ENCODE data around the gene TXNL4A. TPM values are rescaled to one million over a fixed set of nuclear protein-coding genes. Genes with fewer than 3 reads are reported as not detected.

Gene TXNL4A
- total and polyA plus RNA-seq, 4 donors, result 29.9 to 101 (median 85.2) TPM

GRCh38 chr18:79924814-79925731 lies 63.3 kb downstream of the TXNL4A start:
- H3K4me1 ChIP-seq (ENCODE audit: control insufficient read depth in 5 of 5, insufficient read depth in 5 of 5, low read length in 5 of 5), result peaks cover 0 to 10% (median 0%) of the 10 kb centered on the region in 5 donors
- no peaks in the 10 kb centered on the region for H3K27me3 ChIP-seq (ENCODE audit: control insufficient read depth in 3 of 3, insufficient read depth in 3 of 3, low read length in 2 of 3)
- H3K9me3 ChIP-seq (ENCODE audit: control insufficient read depth in 4 of 4, insufficient read depth in 3 of 4, low read length in 3 of 4), result peaks cover 3 to 8% (median 7%) of the 10 kb centered on the region in 4 donors
- H3K36me3 ChIP-seq (ENCODE audit: control insufficient read depth in 4 of 4, insufficient read depth in 4 of 4, low read length in 4 of 4), result peaks cover 0 to 28% (median 15%) of the 10 kb centered on the region in 4 donors
- no peak overlapping the region for H3K4me3 ChIP-seq
- TF ChIP-seq CTCF (IDR thresholded peaks at IDR 0.05; ENCODE audit: control extremely low read depth, extremely low read depth), result no peak
- 75 to 88% methylated on average over 25 of the region's 25 CpGs for WGBS, 2 donors
- DNase-seq (peak; percentile 12 to 22 (median 17)), ATAC-seq (ENCODE audit: insufficient read depth, low FRiP score) (no peak)
- no peak overlapping the region for H3K9ac ChIP-seq (ENCODE audit: insufficient read depth in 1 of 2, low read length in 2 of 2)
- H3K27ac ChIP-seq (ENCODE audit: low read depth in 1 of 2, low read length in 1 of 2), result no peak overlapping the region

GRCh38 chr18:79923896-79924585 lies 64.3 kb downstream of the TXNL4A start:
- TF ChIP-seq CTCF (IDR thresholded peaks at IDR 0.05; ENCODE audit: control extremely low read depth, extremely low read depth), result no peak
- Histone ChIP-seq H3K9ac (ENCODE audit: insufficient read depth in 1 of 2, low read length in 2 of 2) (no peak overlapping the region), H3K4me3 (no peak overlapping the region), H3K27me3 (ENCODE audit: control insufficient read depth in 3 of 3, insufficient read depth in 3 of 3, low read length in 2 of 3) (no peaks in the 10 kb centered on the region), H3K9me3 (ENCODE audit: control insufficient read depth in 4 of 4, insufficient read depth in 3 of 4, low read length in 3 of 4) (peaks cover 0 to 6% (median under 1%) of the 10 kb centered on the region in 4 donors), H3K4me1 (ENCODE audit: control insufficient read depth in 5 of 5, insufficient read depth in 5 of 5, low read length in 5 of 5) (peaks cover 0 to 10% (median 0%) of the 10 kb centered on the region in 5 donors), H3K27ac (ENCODE audit: low read depth in 1 of 2, low read length in 1 of 2) (no peak overlapping the region), H3K36me3 (ENCODE audit: control insufficient read depth in 4 of 4, insufficient read depth in 4 of 4, low read length in 4 of 4) (peaks cover 0 to 27% (median 10%) of the 10 kb centered on the region in 4 donors)
- 97% methylated on average over 26 of the region's 26 CpGs for WGBS, 2 donors
- DNase-seq (peak in 1 of 3 donors; percentile 6), ATAC-seq (ENCODE audit: insufficient read depth, low FRiP score) (no peak)

GRCh38 chr18:79922971-79923411 lies 65.4 kb downstream of the TXNL4A start:
- peaks cover 0 to 32% (median 9%) of the 10 kb centered on the region in 4 donors for H3K36me3 ChIP-seq (ENCODE audit: control insufficient read depth in 4 of 4, insufficient read depth in 4 of 4, low read length in 4 of 4)
- TF ChIP-seq CTCF (IDR thresholded peaks at IDR 0.05; ENCODE audit: control extremely low read depth, extremely low read depth), result no peak
- H3K4me1 ChIP-seq (ENCODE audit: control insufficient read depth in 5 of 5, insufficient read depth in 5 of 5, low read length in 5 of 5), result peaks cover 0 to 10% (median 0%) of the 10 kb centered on the region in 5 donors
- H3K27ac ChIP-seq (ENCODE audit: low read depth in 1 of 2, low read length in 1 of 2), result no peak overlapping the region
- no peaks in the 10 kb centered on the region for H3K27me3 ChIP-seq (ENCODE audit: control insufficient read depth in 3 of 3, insufficient read depth in 3 of 3, low read length in 2 of 3)
- H3K9ac ChIP-seq (ENCODE audit: insufficient read depth in 1 of 2, low read length in 2 of 2), result no peak overlapping the region
- no peaks in the 10 kb centered on the region for H3K9me3 ChIP-seq (ENCODE audit: control insufficient read depth in 4 of 4, insufficient read depth in 3 of 4, low read length in 3 of 4)
- DNase-seq (peak in 1 of 3 donors; percentile 9), ATAC-seq (ENCODE audit: insufficient read depth, low FRiP score) (no peak)
- 76 to 85% methylated on average over 16 to 17 of the region's 17 CpGs for whole genome bisulfite sequencing, 2 donors
- no peak overlapping the region for H3K4me3 ChIP-seq
